ENCODE data around the gene PRICKLE4.
A peak's percentile ranks its signal among the peaks of the same experiment; 100 is the strongest.

Gene PRICKLE4

DNA sequence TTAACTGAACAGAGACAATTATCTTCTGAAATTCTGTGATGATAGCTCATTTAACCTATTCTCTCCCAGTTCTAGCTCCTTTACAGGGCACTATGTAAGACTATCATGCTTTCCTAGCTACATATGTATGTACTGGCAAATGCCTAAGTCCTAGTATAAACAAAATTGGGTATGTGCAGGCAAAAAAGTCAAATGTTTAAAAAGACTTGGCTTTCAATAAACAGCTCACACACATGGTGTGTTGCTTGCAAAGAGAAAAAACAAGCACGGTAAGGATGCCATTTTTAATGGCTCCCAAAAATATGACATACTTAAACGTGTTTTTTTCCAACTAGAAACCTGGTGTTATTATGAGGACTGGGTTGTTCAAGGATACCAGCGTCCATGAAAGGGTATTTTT, 51.7 kb downstream of the PRICKLE4 start:
- no peak for TF ChIP-seq CTCF (conservative IDR thresholded peaks at IDR 0.05; ENCODE audit: low read length)
- no peak overlapping the region for H3K4me3 ChIP-seq (ENCODE audit: low read length)
- no peak for DNase-seq (ENCODE audit: low read depth)

GRCh38 chr6:41836022-41836659, 55.6 kb downstream of the PRICKLE4 start:
- DNase-seq (ENCODE audit: low read depth), result peak; percentile 2
- H3K4me3 ChIP-seq (ENCODE audit: low read length), result no peak overlapping the region
- TF ChIP-seq CTCF (conservative IDR thresholded peaks at IDR 0.05; ENCODE audit: low read length), result no peak

GRCh38 chr6:41836660-41837052, 56.1 kb downstream of the PRICKLE4 start:
- no peak for TF ChIP-seq CTCF (conservative IDR thresholded peaks at IDR 0.05; ENCODE audit: low read length)
- DNase-seq (ENCODE audit: low read depth), result peak; percentile 20
- H3K4me3 ChIP-seq (ENCODE audit: low read length), result no peak overlapping the region

All from AG10803 (cell line).